HG02678 (cell line): Measurements from ENCODE around the gene EPSTI1.

Experiments used
- ATAC-seq: cut with Tn5 transposase; IDR thresholded peaks from one replicate; pipeline ENCODE4 v1.9.1; 2021; ENCODE audit warnings: mild to moderate bottlenecking, moderate library complexity; ENCODE audit not compliant: unreplicated experiment

EPSTI1 gene

DNA sequence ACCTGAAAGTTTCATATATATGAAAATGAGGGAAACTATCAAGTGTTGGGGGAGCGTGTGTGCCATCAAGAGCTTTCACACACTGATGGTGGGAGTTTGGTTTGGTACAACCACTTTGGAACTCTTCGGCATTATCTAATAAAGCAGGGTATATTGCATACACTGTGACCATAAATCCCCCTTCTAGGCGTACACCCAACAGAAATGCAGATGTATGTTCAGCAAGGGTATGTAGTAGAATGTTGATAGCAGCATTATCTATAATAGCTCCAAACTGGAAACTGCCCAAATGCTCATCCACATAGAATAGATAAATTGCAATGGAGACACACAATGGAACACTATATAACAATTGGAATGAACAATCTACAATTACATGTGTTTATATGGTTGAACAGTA, 139.9 kb downstream of the EPSTI1 start:
- no peak for ATAC-seq

GRCh38 chr13:42849200-42849599, 142.8 kb downstream of the EPSTI1 start:
- no peak for ATAC-seq

DNA sequence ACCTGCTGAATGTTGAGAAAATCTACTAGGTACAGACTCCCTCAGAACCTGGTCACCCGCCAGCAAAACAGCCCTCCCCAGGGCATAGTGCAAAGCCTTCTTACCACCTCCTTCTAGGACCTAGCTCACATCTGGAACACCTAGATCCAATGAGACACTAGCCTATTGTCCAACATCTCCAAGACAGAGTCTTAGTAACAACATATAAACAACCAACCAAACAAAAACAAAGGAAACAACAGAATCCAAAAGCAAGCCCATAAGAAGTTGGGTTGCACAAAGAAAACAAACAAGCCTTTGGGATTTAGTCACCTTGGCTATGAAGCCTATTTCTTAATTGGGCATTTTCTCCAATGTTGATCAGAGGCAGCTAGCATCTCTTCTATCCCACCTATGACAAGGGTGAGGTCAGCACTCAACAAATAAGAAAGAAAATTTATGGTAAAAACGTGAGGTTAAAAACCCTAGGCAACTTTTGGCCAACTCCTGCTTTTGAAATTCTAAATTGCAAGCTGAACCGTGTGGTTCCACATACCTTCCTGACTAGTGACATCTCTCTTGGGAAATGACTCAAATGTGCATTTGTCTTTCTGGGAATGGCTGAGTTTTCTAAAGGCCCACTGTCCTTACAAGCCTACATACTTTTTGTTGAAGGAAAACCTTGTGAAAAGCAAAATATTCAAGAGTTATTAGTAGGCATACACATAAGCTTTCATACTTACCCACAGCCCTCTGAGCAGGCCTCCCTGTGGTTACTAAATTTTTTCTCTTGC, 144.0 kb downstream of the EPSTI1 start:
- ATAC-seq = no peak

DNA sequence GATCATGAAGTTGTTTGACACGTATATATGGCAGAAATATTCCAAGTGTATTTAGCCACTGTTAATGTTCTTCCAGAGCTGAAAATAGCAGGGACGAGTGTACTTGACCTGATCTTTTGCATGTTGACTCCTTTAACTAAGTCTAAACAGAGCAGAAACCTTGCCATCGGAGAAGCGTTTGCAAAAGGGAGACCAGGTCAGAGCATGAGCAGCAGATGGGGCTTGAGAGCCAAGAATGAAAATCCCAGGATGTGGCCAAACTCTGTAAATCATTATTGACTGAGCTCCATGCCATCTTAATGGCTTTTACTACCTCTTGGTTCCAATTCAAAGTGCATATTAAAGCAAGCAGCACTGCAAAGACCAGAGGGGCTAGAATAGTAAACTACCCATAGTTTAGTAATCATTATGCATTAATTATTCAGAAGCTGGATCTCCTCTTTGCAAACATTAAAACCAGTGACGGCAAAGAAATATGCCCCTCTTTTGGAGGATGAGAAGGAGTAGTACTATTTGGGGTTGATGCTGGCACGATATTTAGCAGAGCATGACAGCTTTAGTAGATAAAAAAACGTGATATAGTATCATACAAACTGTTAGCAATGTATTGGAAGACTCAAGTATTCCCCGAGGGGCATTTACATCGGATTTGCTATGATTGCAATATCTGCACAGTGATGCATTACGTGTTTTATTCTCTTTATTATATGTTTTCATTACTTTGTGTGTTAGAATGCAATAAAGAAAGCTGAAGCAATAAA, 154.9 kb downstream of the EPSTI1 start:
- no peak for ATAC-seq
